Esophagus squamous epithelium (tissue), 5 donors: Measurements from ENCODE around the gene ABCF3. TPM values are rescaled to one million over a fixed set of nuclear protein-coding genes. Genes with fewer than 3 reads are reported as not detected.

Source experiments
- DNase-seq: peaks from one replicate; lab custom pipeline; 2025; lab: John Stamatoyannopoulos, UW
- H3K27ac ChIP-seq, 4 donors: fragments of 200-600 bp; sonication (generic); one replicate each; pipeline ENCODE4 v1.5.1; 2016 to 2019; ENCODE audit warnings: mild to moderate bottlenecking in 1 of 4
- H3K27me3 ChIP-seq, 4 donors: fragments of 200-600 bp; sonication (generic); 1 replicate in 3 of 4; 2 replicates in 1 of 4; pipeline versions ENCODE4 v1.5.1 to v1.6.0; 2017 to 2021; ENCODE audit warnings: antibody characterized with exemption in 1 of 4
- H3K36me3 ChIP-seq, 3 donors: fragments of 200-600 bp; sonication (generic); one replicate each; pipeline ENCODE4 v1.5.1; 2016 to 2019
- H3K4me1 ChIP-seq, 3 donors: fragments of 200-600 bp; sonication (generic); one replicate each; pipeline ENCODE4 v1.5.1; 2017 to 2019
- H3K4me3 ChIP-seq, 4 donors: fragments of 200-600 bp; sonication (generic); 1 replicate in 3 of 4; 2 replicates in 1 of 4; pipeline ENCODE4 v1.5.1; 2016 to 2019; ENCODE audit warnings: mild to moderate bottlenecking in 2 of 4, moderate library complexity in 1 of 4
- H3K9me3 ChIP-seq, 3 donors: fragments of 200-600 bp; sonication (generic); one replicate each; pipeline ENCODE4 v1.5.1; 2016 to 2019
- CTCF ChIP-seq, 6 experiments: fragments of 450-650 bp in 4 of 6; fragments of 200-600 bp in 2 of 6; sonication (generic) in 2 of 6; IDR thresholded peaks; one replicate each; pipeline ENCODE4 v1.5.1; 2016 to 2019; ENCODE audit warnings: antibody characterized with exemption in 6 of 6, mild to moderate bottlenecking in 4 of 6, moderate library complexity in 4 of 6
- POLR2A ChIP-seq, 4 donors: fragments of 450-650 bp; IDR thresholded peaks; one replicate each; pipeline ENCODE4 v1.6.1; 2017; ENCODE audit warnings: antibody characterized with exemption in 4 of 4, mild to moderate bottlenecking in 4 of 4, moderate library complexity in 3 of 4
- WGBS, 2 donors: methylation state at CpG; one replicate each; pipeline ENCODE4 v1.1.5; 2018; 5-methylcytosine and 5-hydroxymethylcytosine counted together
- intact Hi-C: fragments of 100-400 bp; cut with DNase I; formaldehyde crosslinking; loops from one replicate; pipeline ENCODE4 v1.15.0; 2022
- total RNA-seq, 4 donors: library from RNA; depleted of rRNA; stranded (reverse); fragments of >200 nt; gene quantifications; one replicate each; pipeline ENCODE4 v1.1.0, GENCODE V29; 2016
- donor health status: DM: yes; HTN: yes; CAD: no.

Gene ABCF3
- total RNA-seq, 4 donors from 2014 or later = 31.4 to 63.1 (median 40.5) TPM

GRCh38 chr3:184200825-184201224 lies 14.8 kb downstream of the ABCF3 start:
- no peak for DNase-seq
- peaks cover 0 to 10% (median 0%) of the 10 kb centered on the region in 3 donors for H3K36me3 ChIP-seq
- H3K27me3 ChIP-seq = peaks cover 0 to 9% (median 0%) of the 10 kb centered on the region in 4 donors
- no peak overlapping the region for H3K27ac ChIP-seq
- no peak overlapping the region for H3K4me3 ChIP-seq
- TF ChIP-seq POLR2A (IDR thresholded peaks at IDR 0.05) = no peak
- TF ChIP-seq CTCF (IDR thresholded peaks at IDR 0.05) = no peak
- H3K4me1 ChIP-seq = no peaks in the 10 kb centered on the region
- no peaks in the 10 kb centered on the region for H3K9me3 ChIP-seq
- intact Hi-C loops = no loop called here

GRCh38 chr3:184203526-184203925 lies 17.5 kb downstream of the ABCF3 start:
- no peaks in the 10 kb centered on the region for H3K4me1 ChIP-seq
- peaks cover 0 to 24% (median 0%) of the 10 kb centered on the region in 4 donors for H3K27me3 ChIP-seq
- 79 to 80% methylated on average over 8 of the region's 8 CpGs for WGBS, 2 donors
- intact Hi-C loops = no loop called here
- H3K36me3 ChIP-seq = no peaks in the 10 kb centered on the region
- DNase-seq = no peak
- TF ChIP-seq POLR2A (IDR thresholded peaks at IDR 0.05) (no peak), CTCF (IDR thresholded peaks at IDR 0.05) (no peak)
- no peak overlapping the region for H3K27ac ChIP-seq
- H3K9me3 ChIP-seq = no peaks in the 10 kb centered on the region
- H3K4me3 ChIP-seq = no peak overlapping the region

- no peak overlapping the region for H3K27ac ChIP-seq
- H3K36me3 ChIP-seq = no peaks in the 10 kb centered on the region
- H3K27me3 ChIP-seq = peaks cover 0 to 24% (median 0%) of the 10 kb centered on the region in 4 donors
- no peak overlapping the region for H3K4me3 ChIP-seq
- 55 to 56% methylated on average over 11 of the region's 11 CpGs for WGBS, 2 donors
- no peaks in the 10 kb centered on the region for H3K4me1 ChIP-seq
- intact Hi-C loops = no loop called here
- no peak for DNase-seq
- TF ChIP-seq CTCF (IDR thresholded peaks at IDR 0.05) (no peak), POLR2A (IDR thresholded peaks at IDR 0.05) (no peak)
- H3K9me3 ChIP-seq = no peaks in the 10 kb centered on the region
Observed at GRCh38 chr3:184209146-184209923, 23.3 kb downstream of the ABCF3 start.

- H3K9me3 ChIP-seq = no peaks in the 10 kb centered on the region
- no peak overlapping the region for H3K27ac ChIP-seq
- WGBS, 2 donors = 75 to 76% methylated on average over 5 of the region's 5 CpGs
- no peaks in the 10 kb centered on the region for H3K4me1 ChIP-seq
- H3K36me3 ChIP-seq = no peaks in the 10 kb centered on the region
- H3K27me3 ChIP-seq = peaks cover 0 to 13% (median 0%) of the 10 kb centered on the region in 4 donors
- no peak for DNase-seq
- H3K4me3 ChIP-seq = no peak overlapping the region
- TF ChIP-seq CTCF (IDR thresholded peaks at IDR 0.05) = no peak
- TF ChIP-seq POLR2A (IDR thresholded peaks at IDR 0.05) = no peak
- intact Hi-C loops = no loop called here
Observed at GRCh38 chr3:184211297-184211696, 25.3 kb downstream of the ABCF3 start.

- no peak for TF ChIP-seq POLR2A (IDR thresholded peaks at IDR 0.05)
- DNase-seq = no peak
- no peak overlapping the region for H3K27ac ChIP-seq
- WGBS, 2 donors = 70 to 81% methylated on average over 5 of the region's 5 CpGs
- H3K9me3 ChIP-seq = no peaks in the 10 kb centered on the region
- H3K4me3 ChIP-seq = no peak overlapping the region
- intact Hi-C loops = no loop called here
- no peaks in the 10 kb centered on the region for H3K36me3 ChIP-seq
- H3K27me3 ChIP-seq = peaks cover 0 to 10% (median 0%) of the 10 kb centered on the region in 4 donors
- no peaks in the 10 kb centered on the region for H3K4me1 ChIP-seq
Observed at GRCh38 chr3:184211718-184212117, 25.7 kb downstream of the ABCF3 start.
